HG03159 (cell line): ENCODE measurements around the gene CTBP2.

ENCODE experiments used
- ATAC-seq: cut with Tn5 transposase; IDR thresholded peaks from one replicate; pipeline ENCODE4 v1.9.1; 2021; ENCODE audit warnings: mild to moderate bottlenecking, moderate library complexity; ENCODE audit not compliant: unreplicated experiment

Gene CTBP2

GRCh38 chr10:125054669-125055268 is 105.6 kb downstream of the CTBP2 start:
- ATAC-seq, result no peak

- ATAC-seq, result no peak
Observed at GRCh38 chr10:125054216-125054615, 106.1 kb downstream of the CTBP2 start.

- no peak for ATAC-seq
Observed at GRCh38 chr10:125052146-125052545, 108.2 kb downstream of the CTBP2 start.

GRCh38 chr10:125050383-125050782 is 110.0 kb downstream of the CTBP2 start:
- ATAC-seq, result no peak

- ATAC-seq, result no peak
Observed at GRCh38 chr10:125049216-125049881, 111.0 kb downstream of the CTBP2 start.

- ATAC-seq, result peak; percentile 89
Observed at GRCh38 chr10:125048094-125048864, 112.1 kb downstream of the CTBP2 start.

GRCh38 chr10:125043841-125044658 is 116.3 kb downstream of the CTBP2 start:
- ATAC-seq, result no peak

- ATAC-seq, result no peak
Observed at GRCh38 chr10:125041856-125042506, 118.4 kb downstream of the CTBP2 start.

- ATAC-seq, result no peak
Observed at GRCh38 chr10:125039354-125039769, 121.0 kb downstream of the CTBP2 start.

GRCh38 chr10:125038637-125039036 is 121.7 kb downstream of the CTBP2 start:
- ATAC-seq, result no peak

GRCh38 chr10:125037145-125037877 is 123.1 kb downstream of the CTBP2 start:
- ATAC-seq, result no peak

- ATAC-seq, result no peak
Observed at GRCh38 chr10:125035588-125036295, 124.6 kb downstream of the CTBP2 start.

- no peak for ATAC-seq
Observed at GRCh38 chr10:125035136-125035535, 125.2 kb downstream of the CTBP2 start.

- no peak for ATAC-seq
Observed at GRCh38 chr10:125034675-125035074, 125.7 kb downstream of the CTBP2 start.

- ATAC-seq, result no peak
Observed at GRCh38 chr10:125033146-125033924, 127.0 kb downstream of the CTBP2 start.

- no peak for ATAC-seq
Observed at GRCh38 chr10:125032474-125033020, 127.8 kb downstream of the CTBP2 start.

- no peak for ATAC-seq
Observed at GRCh38 chr10:125030567-125031197, 129.7 kb downstream of the CTBP2 start.
